GM18507 (cell line): Measurements from ENCODE around the gene INPP4A.

Source experiments
- DNase-seq: peaks from one replicate; pipeline ENCODE4 v3.0.0; 2011; ENCODE audit warnings: low read depth; ENCODE audit not compliant: insufficient read length; ENCODE audit errors: extremely low spot score
- FAIRE-seq: peaks from 2 replicates; lab custom pipeline; 2011; peaks lifted over from hg19 to GRCh38; lab: Jason Lieb, UNC

Gene INPP4A

GRCh38 chr2:98598781-98599428, 154.2 kb downstream of the INPP4A start:
- DNase-seq, result no peak
- FAIRE-seq, result no peak

GRCh38 chr2:98601532-98602132, 157.0 kb downstream of the INPP4A start:
- peak; percentile 84 for FAIRE-seq
- no peak for DNase-seq

GRCh38 chr2:98604547-98604946, 159.9 kb downstream of the INPP4A start:
- FAIRE-seq, result no peak
- no peak for DNase-seq

- no peak for DNase-seq
- no peak for FAIRE-seq
These were observed 160.4 kb downstream of the INPP4A start for GRCh38 chr2:98605076-98605475.

GRCh38 chr2:98606431-98606830, 161.8 kb downstream of the INPP4A start:
- FAIRE-seq (no peak), DNase-seq (no peak)

- DNase-seq (no peak), FAIRE-seq (no peak)
These were observed 162.4 kb downstream of the INPP4A start for GRCh38 chr2:98607104-98607503.

GRCh38 chr2:98607741-98608115, 163.1 kb downstream of the INPP4A start:
- FAIRE-seq (no peak), DNase-seq (no peak)

GRCh38 chr2:98608116-98608961, 163.7 kb downstream of the INPP4A start, which contains the start of the genes COA5 and UNC50:
Gene COA5 (minus strand): TSS chr2:98608512. CDS start chr2:98608405, 107 bp downstream.
Gene UNC50 (plus strand): TSS chr2:98608589. CDS start chr2:98609760, 1,171 bp downstream.
- DNase-seq, result peak; percentile 96
- peak; percentile 81 for FAIRE-seq

GRCh38 chr2:98608962-98609604, 164.4 kb downstream of the INPP4A start:
- DNase-seq (no peak), FAIRE-seq (no peak)

GRCh38 chr2:98614024-98614739, 169.5 kb downstream of the INPP4A start:
- FAIRE-seq, result no peak

GRCh38 chr2:98615481-98615880, 170.8 kb downstream of the INPP4A start:
- no peak for DNase-seq
- no peak for FAIRE-seq

More at GRCh38 chr2:98614024-98614739, 169.5 kb downstream of the INPP4A start:
- no peak for DNase-seq

GRCh38 chr2:98617149-98617548, 172.5 kb downstream of the INPP4A start:
- FAIRE-seq (no peak), DNase-seq (no peak)

GRCh38 chr2:98623657-98624056, 179.0 kb downstream of the INPP4A start:
- DNase-seq, result no peak
- FAIRE-seq, result no peak

- DNase-seq, result no peak
- no peak for FAIRE-seq
These were observed 187.7 kb downstream of the INPP4A start for GRCh38 chr2:98632351-98632750.

GRCh38 chr2:98634406-98635092, 189.9 kb downstream of the INPP4A start:
- DNase-seq (no peak), FAIRE-seq (no peak)

GRCh38 chr2:98637401-98638147, 192.9 kb downstream of the INPP4A start:
- peak; percentile 79 for FAIRE-seq
- peak; percentile 26 for DNase-seq

GRCh38 chr2:98643496-98644100, 198.9 kb downstream of the INPP4A start:
- DNase-seq, result no peak
- peak; percentile 24 for FAIRE-seq
